H1 (cell line): Measurements from ENCODE around the gene TRIM40. TPM values are rescaled to one million over a fixed set of nuclear protein-coding genes. Genes with fewer than 3 reads are reported as not detected.

Experiments used
- CTCF ChIA-PET: fragments of 300-600 bp; sonication (Branson Sonifier 250); formaldehyde crosslinking; loops from one replicate; lab custom pipeline; 2021; ENCODE audit not compliant: partially characterized antibody; lab: Charles Lee
- POLR2A ChIA-PET: fragments of 300-600 bp; sonication (Branson Sonifier 250); formaldehyde crosslinking; loops from one replicate; lab custom pipeline; 2021; ENCODE audit warnings: inconsistent platforms; ENCODE audit not compliant: partially characterized antibody; lab: Charles Lee
- DNase-seq, 2 experiments: peaks; one replicate each; pipeline versions ENCODE4 v3.0.0 to v3.0.0-alpha.2; 2010 to 2022; ENCODE audit warnings: low spot score in 2 of 2, low read depth in 1 of 2, mixed read lengths in 1 of 2
- FAIRE-seq: peaks from 2 replicates; lab custom pipeline; 2011; peaks lifted over from hg19 to GRCh38; lab: Jason Lieb, UNC
- H2AFZ ChIP-seq: 2 replicates; pipeline ENCODE4 v1.8.1; 2012; ENCODE audit warnings: low read length, inconsistent platforms
- H2AK5ac ChIP-seq: 2 replicates; pipeline ENCODE4 v1.6.1; 2013; ENCODE audit warnings: low read depth, low read length
- H2BK120ac ChIP-seq: replicated peaks from 2 replicates; pipeline ENCODE3; 2013; ENCODE audit warnings: low read depth, low read length, inconsistent platforms
- H2BK12ac ChIP-seq: 2 replicates; pipeline ENCODE4 v1.6.1; 2013; ENCODE audit warnings: low read depth, low read length
- H2BK15ac ChIP-seq: 2 replicates; pipeline ENCODE4 v1.6.1; 2013; ENCODE audit warnings: low read length
- H2BK20ac ChIP-seq: 2 replicates; pipeline ENCODE4 v1.6.1; 2013; ENCODE audit warnings: low read length
- H2BK5ac ChIP-seq: 2 replicates; pipeline ENCODE4 v1.6.1; 2013; ENCODE audit warnings: low read depth, low read length
- H3K14ac ChIP-seq: 2 replicates; pipeline ENCODE4 v1.6.1; 2013; ENCODE audit warnings: inconsistent platforms; ENCODE audit not compliant: insufficient read length
- H3K18ac ChIP-seq: 2 replicates; pipeline ENCODE4 v1.6.1; 2013; ENCODE audit warnings: low read length; ENCODE audit errors: extremely low read depth
- H3K23ac ChIP-seq: 2 replicates; pipeline ENCODE4 v1.6.1; 2013; ENCODE audit warnings: inconsistent platforms; ENCODE audit not compliant: insufficient read length
- H3K23me2 ChIP-seq: 2 replicates; pipeline ENCODE4 v1.6.1; 2013; ENCODE audit warnings: low read depth, low read length
- H3K27ac ChIP-seq: 2 replicates; pipeline ENCODE4 v1.6.1; 2011; ENCODE audit warnings: low read depth, low read length, inconsistent platforms
- H3K27me3 ChIP-seq, 4 experiments: replicated peaks in 1 of 4; 1 replicate in 1 of 4; 2 replicates in 3 of 4; pipeline versions ENCODE4 v1.6.1 to v1.8.1; 2011 to 2013; ENCODE audit warnings: low read length in 3 of 4, mild to moderate bottlenecking in 3 of 4, inconsistent platforms in 2 of 4, mixed read lengths in 2 of 4, moderate library complexity in 1 of 4; ENCODE audit not compliant: control insufficient read depth in 3 of 4, insufficient read depth in 3 of 4; ENCODE audit errors: extremely low read depth in 1 of 4
- H3K36me3 ChIP-seq, 4 experiments: 2 replicates each; pipeline versions ENCODE4 v1.6.1 to v1.8.1; 2011 to 2013; ENCODE audit warnings: mild to moderate bottlenecking in 4 of 4, low read length in 3 of 4, moderate library complexity in 2 of 4, control low read depth in 1 of 4, inconsistent platforms in 1 of 4; ENCODE audit not compliant: insufficient read depth in 4 of 4, control insufficient read depth in 2 of 4
- H3K4ac ChIP-seq: replicated peaks from 2 replicates; pipeline ENCODE3; 2013; ENCODE audit warnings: low read length, low read depth, mixed read lengths, inconsistent platforms; ENCODE audit not compliant: insufficient read length
- H3K4me1 ChIP-seq, 4 experiments: replicated peaks in 1 of 4; 1 replicate in 1 of 4; 2 replicates in 3 of 4; pipeline versions ENCODE4 v1.6.1 to v1.8.1; 2011 to 2013; ENCODE audit warnings: low read length in 3 of 4, inconsistent platforms in 2 of 4, mixed read lengths in 1 of 4; ENCODE audit not compliant: insufficient read depth in 4 of 4, control insufficient read depth in 3 of 4
- H3K4me2 ChIP-seq, 2 experiments: 2 replicates each; pipeline versions ENCODE4 v1.6.1 to v1.8.1; 2011 to 2013; ENCODE audit warnings: low read depth in 2 of 2, low read length in 2 of 2, control low read depth in 1 of 2, inconsistent platforms in 1 of 2, mild to moderate bottlenecking in 1 of 2; ENCODE audit not compliant: insufficient read depth in 1 of 2
- H3K4me3 ChIP-seq, 4 experiments: fragments of 200-600, 300-600 bp in 1 of 4; sonication (generic), shearing (Covaris generic), sonication (Bioruptor Twin) in 1 of 4; 2 replicates each; pipeline versions ENCODE4 v1.5.1 to v1.8.1; 2011 to 2016; ENCODE audit warnings: low read length in 4 of 4, low read depth in 3 of 4, control low read depth in 2 of 4, inconsistent platforms in 2 of 4, mild to moderate bottlenecking in 2 of 4, mixed read lengths in 1 of 4, moderate library complexity in 1 of 4; ENCODE audit not compliant: insufficient read depth in 2 of 4; ENCODE audit errors: extremely low read depth in 1 of 4
- H3K56ac ChIP-seq: replicated peaks from 2 replicates; pipeline ENCODE3; 2013; ENCODE audit warnings: low read depth, mild to moderate bottlenecking, mixed read lengths, low read length, inconsistent platforms; ENCODE audit not compliant: insufficient read length
- H3K79me1 ChIP-seq: 2 replicates; pipeline ENCODE4 v1.6.1; 2013; ENCODE audit warnings: low read depth, low read length, control low read depth
- H3K79me2 ChIP-seq, 2 experiments: 2 replicates each; pipeline versions ENCODE4 v1.6.1 to v1.8.1; 2012 to 2013; ENCODE audit warnings: low read length in 2 of 2, mild to moderate bottlenecking in 2 of 2, inconsistent platforms in 1 of 2; ENCODE audit not compliant: insufficient read depth in 2 of 2, control insufficient read depth in 1 of 2
- H3K9ac ChIP-seq, 4 experiments: replicated peaks in 1 of 4; 1 replicate in 1 of 4; 2 replicates in 3 of 4; pipeline versions ENCODE4 v1.6.1 to v1.8.1; 2011 to 2013; ENCODE audit warnings: low read depth in 3 of 4, low read length in 3 of 4, control low read depth in 2 of 4, mild to moderate bottlenecking in 2 of 4, moderate library complexity in 2 of 4, inconsistent platforms in 1 of 4; ENCODE audit errors: extremely low read depth in 1 of 4
- H3K9me3 ChIP-seq, 2 experiments: 2 replicates each; pipeline versions ENCODE4 v1.6.1 to v1.8.1; 2012 to 2013; ENCODE audit warnings: mild to moderate bottlenecking in 2 of 2, moderate library complexity in 2 of 2, control low read depth in 1 of 2, inconsistent platforms in 1 of 2, low read depth in 1 of 2, low read length in 1 of 2, mixed read lengths in 1 of 2; ENCODE audit not compliant: insufficient read depth in 2 of 2
- H4K20me1 ChIP-seq, 2 experiments: replicated peaks in 1 of 2; 2 replicates each; pipeline versions ENCODE3 to v1.8.1; 2011 to 2013; ENCODE audit warnings: inconsistent platforms in 2 of 2, low read length in 2 of 2, mild to moderate bottlenecking in 1 of 2; ENCODE audit not compliant: insufficient read depth in 2 of 2, control insufficient read depth in 1 of 2
- H4K5ac ChIP-seq: 2 replicates; pipeline ENCODE4 v1.6.1; 2013; ENCODE audit warnings: low read length, low read depth, mixed read lengths, inconsistent platforms; ENCODE audit not compliant: insufficient read length
- H4K8ac ChIP-seq: 2 replicates; pipeline ENCODE4 v1.8.0; 2013; ENCODE audit warnings: mild to moderate bottlenecking, moderate library complexity, low read length, inconsistent platforms; ENCODE audit not compliant: insufficient read depth; ENCODE audit errors: extremely low read depth
- H4K91ac ChIP-seq: replicated peaks from 2 replicates; pipeline ENCODE3; 2013; ENCODE audit warnings: low read length, mixed read lengths, inconsistent platforms; ENCODE audit not compliant: insufficient read length
- CTBP2 ChIP-seq: IDR thresholded peaks from 2 replicates; pipeline ENCODE4 v1.7.0; 2011; ENCODE audit warnings: borderline replicate concordance, mild to moderate bottlenecking, moderate library complexity, mixed read lengths, low read length; ENCODE audit not compliant: insufficient read depth, insufficient read length
- EGR1 ChIP-seq: IDR thresholded peaks from 2 replicates; pipeline ENCODE4 v1.6.1; 2011; ENCODE audit warnings: low read depth, low read length, borderline replicate concordance
- MAX ChIP-seq: IDR thresholded peaks from 2 replicates; pipeline ENCODE4 v1.6.1; 2012; ENCODE audit warnings: inconsistent platforms
- NRF1 ChIP-seq: IDR thresholded peaks from 2 replicates; pipeline ENCODE4 v1.6.1; 2011; ENCODE audit warnings: mild to moderate bottlenecking, low read depth, low read length, improper control_type of control experiment
- SIN3A ChIP-seq, 2 experiments: IDR thresholded peaks in 1 of 2; conservative IDR thresholded peaks in 1 of 2; 2 replicates each; pipeline ENCODE4 v1.6.1; 2011 to 2012; ENCODE audit warnings: low read length in 2 of 2, improper control_type of control experiment in 1 of 2, low read depth in 1 of 2, mild to moderate bottlenecking in 1 of 2
- SP4 ChIP-seq: IDR thresholded peaks from 2 replicates; pipeline ENCODE4 v1.6.1; 2012; ENCODE audit warnings: low read length, inconsistent platforms
- USF2 ChIP-seq: IDR thresholded peaks from 2 replicates; pipeline ENCODE4 v1.6.1; 2011; ENCODE audit warnings: low read length, improper control_type of control experiment
- WGBS, 2 experiments: shearing (Covaris generic) in 1 of 2; methylation state at CpG; one replicate each; pipeline versions ENCODE4 v1.1.6 to v1.1.7; 2013 to 2015; ENCODE audit warnings: low lambda C conversion rate in 2 of 2, mixed read lengths in 2 of 2, inconsistent platforms in 1 of 2, low coverage in 1 of 2, missing lambda C conversion rate in 1 of 2; ENCODE audit not compliant: insufficient replicate concordance in 2 of 2, insufficient coverage in 1 of 2, insufficient read length in 1 of 2; ENCODE audit errors: extremely low coverage in 1 of 2, missing lambda C conversion rate in 1 of 2; 5-methylcytosine and 5-hydroxymethylcytosine counted together
- polyA plus RNA-seq, 7 experiments: library from polyadenylated mRNA; depleted of rRNA in 3 of 7; stranded (reverse) in 5 of 7; unstranded in 2 of 7; fragments of >200 nt in 5 of 7; fragments of 200-250 nt in 2 of 7; gene quantifications; 1 replicate in 5 of 7; 2 replicates in 1 of 7; 4 replicates in 1 of 7; pipeline versions ENCODE4 v1.2.1 to v1.2.3, GENCODE V29; 2011 to 2013; ENCODE audit warnings: missing spikeins in 2 of 7, mixed read lengths in 2 of 7
- total RNA-seq: library from RNA; stranded (reverse); fragmentation: NEBNext Ultra II Directional; extraction: Animal tissue kit (Norgen Biotek cat#: 25700); gene quantifications from 2 replicates; pipeline ENCODE4 v1.2.1, GENCODE V29; 2021

The TRIM40 gene
- total and polyA plus RNA-seq, 2 of the 8 experiments (the other 6 are each of a cell fraction or from before 2014, with no cell fraction given): not detected

GRCh38 chr6:30156774-30157173 is 20.8 kb downstream of the TRIM40 start:
- H4K8ac ChIP-seq: no peak overlapping the region
- FAIRE-seq: no peak
- DNase-seq: no peak
- ChIA-PET POLR2A (no interaction called here), CTCF (interaction anchor here (0.7 to 1.6 kb wide), 3 partner anchors 11 to 254 kb away, joined by 3 to 4 read pairs (median 3); no protein-coding TSS in a partner anchor)
- H3K79me1 ChIP-seq: no peaks in the 10 kb centered on the region
- H3K9me3 ChIP-seq: no peaks in the 10 kb centered on the region
- H2BK20ac ChIP-seq: no peak overlapping the region
- H3K27me3 ChIP-seq: peaks cover 0 to 4% (median 1%) of the 10 kb centered on the region in 4 experiments; a peak in 3 of 7 replicates
- no peaks in the 10 kb centered on the region for H4K20me1 ChIP-seq
- H4K5ac ChIP-seq: no peak overlapping the region
- no peak overlapping the region for H3K4me2 ChIP-seq
- H3K56ac ChIP-seq: no peak overlapping the region
- no peak overlapping the region for H4K91ac ChIP-seq
- H3K79me2 ChIP-seq: no peaks in the 10 kb centered on the region
- no peaks in the 10 kb centered on the region for H3K23me2 ChIP-seq
- 91% methylated on average over 9 of the region's 9 CpGs; no CpG with 5 or more reads in 1 of the 2 experiments for WGBS, 2 experiments
- H3K18ac ChIP-seq: no peak overlapping the region
- no peak overlapping the region for H3K14ac ChIP-seq
- H3K4me1 ChIP-seq: no peaks in the 10 kb centered on the region
- H3K27ac ChIP-seq: no peak overlapping the region
- no peak overlapping the region for H3K4ac ChIP-seq
- H3K36me3 ChIP-seq: no peaks in the 10 kb centered on the region
- H3K23ac ChIP-seq: no peak overlapping the region
- no peak overlapping the region for H3K9ac ChIP-seq
- H2BK15ac ChIP-seq: no peak overlapping the region
- H2BK5ac ChIP-seq: no peak overlapping the region
- no peak overlapping the region for H2AFZ ChIP-seq
- TF ChIP-seq EGR1 (no peak), SP4 (no peak), USF2 (no peak), MAX (no peak), SIN3A (conservative IDR thresholded peaks at IDR 0.05 in 1 of 2, IDR thresholded peaks at IDR 0.05 in 1 of 2; ENCODE audit: low read depth in 1 of 2, low read length in 2 of 2) (no peak), CTBP2 (no peak), NRF1 (no peak)
- H3K4me3 ChIP-seq: no peak overlapping the region
- no peak overlapping the region for H2AK5ac ChIP-seq
- no peak overlapping the region for H2BK120ac ChIP-seq
- H2BK12ac ChIP-seq: no peak overlapping the region
